Loucy (cell line): ENCODE data around the gene SNRNP48.

Experiments used
- EZH2phosphoT487 ChIP-seq: fragments of 200-600 bp; IDR thresholded peaks from 2 replicates; pipeline ENCODE4 v1.6.1; 2018; ENCODE audit warnings: antibody characterized with exemption, mild to moderate bottlenecking, moderate library complexity, borderline replicate concordance
- TF ChIP-seq, protein P1 (sequence below): fragments of 200-600 bp; sonication (generic); conservative IDR thresholded peaks from 2 replicates; pipeline ENCODE4 v1.5.1; 2014; ENCODE audit warnings: mild to moderate bottlenecking, antibody characterized with exemption, low read length

DNA sequence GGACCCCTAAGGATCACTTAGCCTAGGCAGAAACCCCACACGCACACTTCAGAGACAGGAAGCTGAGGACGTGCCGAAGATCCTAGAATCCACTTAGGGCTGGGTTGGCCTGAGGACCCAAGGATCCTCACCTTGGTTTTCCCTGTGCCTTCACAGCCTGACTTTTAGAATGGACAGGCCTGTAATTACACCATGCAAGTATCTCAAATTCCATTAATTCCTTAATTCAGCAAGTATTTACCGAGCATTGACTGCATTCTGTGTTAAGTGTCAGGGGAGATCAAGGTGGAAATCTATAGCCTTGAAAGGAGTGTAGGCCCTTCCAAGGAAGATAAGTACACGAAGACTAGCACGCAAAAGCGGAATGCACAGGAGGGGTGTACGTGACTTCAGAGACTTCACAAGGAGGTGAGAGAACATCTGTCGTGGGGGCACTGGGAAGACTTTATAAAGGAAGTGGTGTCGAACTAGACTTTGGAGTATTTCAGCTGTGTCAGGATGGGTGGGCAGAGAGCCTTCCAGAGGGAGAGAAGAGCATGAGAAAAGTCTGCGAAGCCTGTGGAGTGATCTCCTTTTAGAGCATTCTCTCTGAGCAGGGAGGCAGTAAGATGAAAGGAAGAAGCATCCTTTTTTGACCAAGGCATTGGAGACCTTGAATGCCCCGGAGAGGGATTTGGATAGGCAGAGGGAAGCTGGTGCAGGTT, 44.5 kb upstream of the SNRNP48 start:
- TF ChIP-seq, protein P1, sequence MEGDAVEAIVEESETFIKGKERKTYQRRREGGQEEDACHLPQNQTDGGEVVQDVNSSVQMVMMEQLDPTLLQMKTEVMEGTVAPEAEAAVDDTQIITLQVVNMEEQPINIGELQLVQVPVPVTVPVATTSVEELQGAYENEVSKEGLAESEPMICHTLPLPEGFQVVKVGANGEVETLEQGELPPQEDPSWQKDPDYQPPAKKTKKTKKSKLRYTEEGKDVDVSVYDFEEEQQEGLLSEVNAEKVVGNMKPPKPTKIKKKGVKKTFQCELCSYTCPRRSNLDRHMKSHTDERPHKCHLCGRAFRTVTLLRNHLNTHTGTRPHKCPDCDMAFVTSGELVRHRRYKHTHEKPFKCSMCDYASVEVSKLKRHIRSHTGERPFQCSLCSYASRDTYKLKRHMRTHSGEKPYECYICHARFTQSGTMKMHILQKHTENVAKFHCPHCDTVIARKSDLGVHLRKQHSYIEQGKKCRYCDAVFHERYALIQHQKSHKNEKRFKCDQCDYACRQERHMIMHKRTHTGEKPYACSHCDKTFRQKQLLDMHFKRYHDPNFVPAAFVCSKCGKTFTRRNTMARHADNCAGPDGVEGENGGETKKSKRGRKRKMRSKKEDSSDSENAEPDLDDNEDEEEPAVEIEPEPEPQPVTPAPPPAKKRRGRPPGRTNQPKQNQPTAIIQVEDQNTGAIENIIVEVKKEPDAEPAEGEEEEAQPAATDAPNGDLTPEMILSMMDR = no peak
- TF ChIP-seq EZH2phosphoT487 = no peak
